Heart left ventricle (tissue), 16 donors: ENCODE results near the gene IRS2. TPM values are rescaled to one million over a fixed set of nuclear protein-coding genes. Genes with fewer than 3 reads are reported as not detected.

Experiments
- ATAC-seq, 4 donors: fragments of 200-7000 bp; cut with Tn5 transposase; one replicate each; pipeline ENCODE4 v1.9.1; 2020 to 2022; ENCODE audit warnings: moderate library complexity in 4 of 4, mild to moderate bottlenecking in 3 of 4, moderate number of reproducible peaks in 1 of 4
- DNase-seq, 5 donors: peaks; one replicate each; pipeline ENCODE4 v3.0.0-alpha.2; 2020
- H3K27ac ChIP-seq, 12 donors: fragments of 200-600 bp; sonication (generic) in 4 of 12; one replicate each; pipeline versions ENCODE4 v1.5.0 to v1.8.0; 2016 to 2022; ENCODE audit warnings: mild to moderate bottlenecking in 2 of 12
- H3K27me3 ChIP-seq, 9 donors: fragments of 200-600 bp; sonication (generic) in 2 of 9; one replicate each; pipeline versions ENCODE4 v1.5.1 to v1.8.0; 2016 to 2022; ENCODE audit warnings: mild to moderate bottlenecking in 3 of 9
- H3K36me3 ChIP-seq, 9 donors: fragments of 200-600 bp; sonication (generic) in 2 of 9; one replicate each; pipeline versions ENCODE4 v1.5.0 to v1.8.0; 2018 to 2022; ENCODE audit warnings: mild to moderate bottlenecking in 2 of 9
- H3K4me1 ChIP-seq, 12 donors: fragments of 200-600 bp; sonication (generic) in 4 of 12; one replicate each; pipeline versions ENCODE4 v1.5.0 to v1.8.0; 2016 to 2022; ENCODE audit warnings: mild to moderate bottlenecking in 3 of 12
- H3K4me3 ChIP-seq, 12 donors: fragments of 200-600 bp; sonication (generic) in 4 of 12; one replicate each; pipeline versions ENCODE4 v1.5.0 to v1.8.0; 2017 to 2022; ENCODE audit warnings: mild to moderate bottlenecking in 9 of 12, moderate library complexity in 4 of 12
- H3K9me3 ChIP-seq, 12 donors: fragments of 200-600 bp; sonication (generic) in 4 of 12; one replicate each; pipeline versions ENCODE4 v1.5.0 to v1.8.0; 2016 to 2022; ENCODE audit warnings: mild to moderate bottlenecking in 1 of 12
- POLR2A ChIP-seq, 2 donors: fragments of 450-650 bp; IDR thresholded peaks; one replicate each; pipeline ENCODE4 v1.6.1; 2017; ENCODE audit warnings: antibody characterized with exemption in 2 of 2, mild to moderate bottlenecking in 2 of 2, moderate library complexity in 2 of 2
- WGBS, 4 donors: extraction: QIAGEN DNeasy Blood & Tissue Kit in 2 of 4; methylation state at CpG; one replicate each; pipeline versions ENCODE4 v1.1.5 to v1.1.7; 2013 to 2018; 5-methylcytosine and 5-hydroxymethylcytosine counted together
- intact Hi-C, 10 donors: fragments of 100-400 bp; cut with DNase I; formaldehyde crosslinking; loops; one replicate each; pipeline versions ENCODE4 v1.11.1 to v1.14.2; 2022
- polyA plus RNA-seq, 2 donors: library from polyadenylated mRNA; stranded (reverse); fragments of 200-250 nt; gene quantifications; one replicate each; pipeline ENCODE4 v1.2.3, GENCODE V29; 2013
- total RNA-seq, 9 donors: library from RNA; depleted of rRNA in 2 of 9; stranded (reverse); fragments of >200 nt in 2 of 9; fragmentation: NEBNext Ultra II Directional in 3 of 9; extraction: Animal tissue kit (Norgen Biotek cat#: 25700) in 3 of 9; gene quantifications; one replicate each; pipeline versions ENCODE4 v1.1.0 to v1.2.4, GENCODE V29; 2016 to 2023
- TF ChIP-seq, protein P1 (sequence below), 12 donors: fragments of 200-600 bp; sonication (generic) in 4 of 12; IDR thresholded peaks; one replicate each; pipeline versions ENCODE4 v1.5.0 to v1.8.0; 2018 to 2022; ENCODE audit warnings: antibody characterized with exemption in 12 of 12, mild to moderate bottlenecking in 5 of 12
- donor health status: ischemic (EF 13 %, LVEDD 7.1; RV severe dilation, severe dysfunction).
- donor health status: healthy with polysubstance abuse.
- donor health status: DM: no; HTN: yes; CAD: no.
- donor health status: DM: no; HTN: no; CAD: no.
- donor health status: ischemic (EF 25% LVEDD 6.9; RV normal size, moderate dysfunction).
- donor health status: ischemic (EF 25% LVEDD 5.7; RV mildly dilated, moderate dysfunction).
- donor health status: healthy.
- donor health status: DM: yes; HTN: yes; CAD: no.
- donor health status: ischemic (EF 35%, LVEDD 5.7; RV mildly dilated, moderate dysfunction).
- donor health status: nonischemic (EF 11% LVEDD 7.7; RV severe dilation, severe dysfunction).
- donor health status: DM: yes; HTN: yes; CAD: no.
- donor health status: PGD.
- donor health status: ischemic (EF 29% LVEDD 5.4; RV normal size, mild dysfunction).
- donor health status: nonischemic (EF 23%, LVEDD 6.1; RV moderate dilation, normal function).

IRS2 gene
- total and polyA plus RNA-seq, 11 donors: 3.4 to 54.9 (median 14.4) TPM

DNA sequence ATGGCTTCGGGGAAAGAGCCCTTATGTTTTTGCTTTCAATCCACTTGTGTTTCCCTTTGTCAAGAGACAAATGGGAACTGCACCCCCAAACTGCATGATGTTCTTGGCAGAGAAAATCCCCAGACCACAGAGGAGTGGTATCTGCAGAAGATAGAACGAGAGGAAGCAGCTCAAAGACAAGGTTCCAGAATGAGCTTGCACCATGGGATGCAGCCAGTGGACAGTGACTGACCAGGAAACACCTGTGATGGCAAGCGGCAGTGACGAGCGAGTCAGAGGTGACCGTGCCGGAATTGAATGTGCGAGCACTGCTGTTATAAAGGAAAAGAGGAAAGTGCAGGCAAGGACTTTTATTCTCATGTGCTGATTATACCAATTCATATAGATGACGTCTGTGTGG lies 46.3 kb downstream of the IRS2 start:
- no peak for DNase-seq
- H3K4me1 ChIP-seq: peaks cover 0 to 22% (median 10%) of the 10 kb centered on the region in 12 donors
- 53 to 63% (median 61%) methylated on average over 9 of the region's 9 CpGs for WGBS, 4 donors
- no peak overlapping the region for H3K4me3 ChIP-seq
- ATAC-seq: peak in 1 of 4 donors; percentile 41
- H3K36me3 ChIP-seq: no peaks in the 10 kb centered on the region
- TF ChIP-seq, protein P1, sequence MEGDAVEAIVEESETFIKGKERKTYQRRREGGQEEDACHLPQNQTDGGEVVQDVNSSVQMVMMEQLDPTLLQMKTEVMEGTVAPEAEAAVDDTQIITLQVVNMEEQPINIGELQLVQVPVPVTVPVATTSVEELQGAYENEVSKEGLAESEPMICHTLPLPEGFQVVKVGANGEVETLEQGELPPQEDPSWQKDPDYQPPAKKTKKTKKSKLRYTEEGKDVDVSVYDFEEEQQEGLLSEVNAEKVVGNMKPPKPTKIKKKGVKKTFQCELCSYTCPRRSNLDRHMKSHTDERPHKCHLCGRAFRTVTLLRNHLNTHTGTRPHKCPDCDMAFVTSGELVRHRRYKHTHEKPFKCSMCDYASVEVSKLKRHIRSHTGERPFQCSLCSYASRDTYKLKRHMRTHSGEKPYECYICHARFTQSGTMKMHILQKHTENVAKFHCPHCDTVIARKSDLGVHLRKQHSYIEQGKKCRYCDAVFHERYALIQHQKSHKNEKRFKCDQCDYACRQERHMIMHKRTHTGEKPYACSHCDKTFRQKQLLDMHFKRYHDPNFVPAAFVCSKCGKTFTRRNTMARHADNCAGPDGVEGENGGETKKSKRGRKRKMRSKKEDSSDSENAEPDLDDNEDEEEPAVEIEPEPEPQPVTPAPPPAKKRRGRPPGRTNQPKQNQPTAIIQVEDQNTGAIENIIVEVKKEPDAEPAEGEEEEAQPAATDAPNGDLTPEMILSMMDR (IDR thresholded peaks at IDR 0.05): no peak
- TF ChIP-seq POLR2A (IDR thresholded peaks at IDR 0.05): no peak
- H3K9me3 ChIP-seq: no peaks in the 10 kb centered on the region
- H3K27ac ChIP-seq: no peak overlapping the region
- H3K27me3 ChIP-seq: peaks cover 0 to 13% (median 0%) of the 10 kb centered on the region in 9 donors
- intact Hi-C loops: no loop called here

GRCh38 chr13:109738298-109738746 lies 48.1 kb downstream of the IRS2 start:
- Histone ChIP-seq H3K27ac (no peak overlapping the region), H3K36me3 (no peaks in the 10 kb centered on the region), H3K4me1 (peaks cover 0 to 9% (median 0%) of the 10 kb centered on the region in 12 donors), H3K9me3 (no peaks in the 10 kb centered on the region), H3K4me3 (no peak overlapping the region), H3K27me3 (no peaks in the 10 kb centered on the region)
- intact Hi-C loops: no loop called here
- DNase-seq (no peak), ATAC-seq (no peak)
- 62 to 83% (median 79%) methylated on average over 14 of the region's 14 CpGs for WGBS, 4 donors
- TF ChIP-seq, protein P1 (IDR thresholded peaks at IDR 0.05): no peak
- TF ChIP-seq POLR2A (IDR thresholded peaks at IDR 0.05): no peak

GRCh38 chr13:109737606-109738005 lies 48.8 kb downstream of the IRS2 start:
- DNase-seq (no peak), ATAC-seq (peak in 2 of 4 donors; percentile 67 to 74)
- TF ChIP-seq, protein P1 (IDR thresholded peaks at IDR 0.05): no peak
- TF ChIP-seq POLR2A (IDR thresholded peaks at IDR 0.05): no peak
- Histone ChIP-seq H3K27ac (peak overlapping the region in 1 of 12 donors; percentile 51), H3K36me3 (no peaks in the 10 kb centered on the region), H3K4me3 (no peak overlapping the region), H3K9me3 (no peaks in the 10 kb centered on the region), H3K4me1 (peaks cover 0 to 9% (median 0%) of the 10 kb centered on the region in 12 donors), H3K27me3 (no peaks in the 10 kb centered on the region)
- intact Hi-C loops: no loop called here
- WGBS, 4 donors: 31 to 39% (median 35%) methylated on average over 5 of the region's 5 CpGs

GRCh38 chr13:109737046-109737573 lies 49.3 kb downstream of the IRS2 start:
- H3K4me1 ChIP-seq: peaks cover 0 to 9% (median 0%) of the 10 kb centered on the region in 12 donors
- intact Hi-C loops: no loop called here
- no peaks in the 10 kb centered on the region for H3K36me3 ChIP-seq
- ATAC-seq: peak; percentile 66 to 85 (median 78)
- peak in 2 of 5 donors; percentile 45 to 64 for DNase-seq
- H3K27me3 ChIP-seq: no peaks in the 10 kb centered on the region
- 57 to 66% (median 64%) methylated on average over 13 of the region's 13 CpGs for WGBS, 4 donors
- no peak overlapping the region for H3K4me3 ChIP-seq
- TF ChIP-seq, protein P1 (IDR thresholded peaks at IDR 0.05): no peak
- no peak for TF ChIP-seq POLR2A (IDR thresholded peaks at IDR 0.05)
- H3K9me3 ChIP-seq: no peaks in the 10 kb centered on the region
- H3K27ac ChIP-seq: peak overlapping the region in 1 of 12 donors; percentile 51
